Osteoblast (primary cell): ENCODE data around the gene NFATC1. TPM values are rescaled to one million over a fixed set of nuclear protein-coding genes. Genes with fewer than 3 reads are reported as not detected.

ENCODE experiments used
- DNase-seq: peaks from one replicate; pipeline ENCODE4 v3.0.0; 2011; ENCODE audit warnings: low spot score, mixed read lengths; ENCODE audit not compliant: insufficient read length; ENCODE audit errors: missing footprints
- H2AFZ ChIP-seq: 2 replicates; pipeline ENCODE4 v1.6.0; 2011; ENCODE audit warnings: mild to moderate bottlenecking, low read length
- H3K27ac ChIP-seq: 2 replicates; pipeline ENCODE4 v1.5.1; 2011; ENCODE audit warnings: mild to moderate bottlenecking, low read depth, low read length, moderate library complexity
- H3K27me3 ChIP-seq: 2 replicates; pipeline ENCODE4 v1.6.0; 2012; ENCODE audit warnings: mild to moderate bottlenecking, control low read depth, inconsistent platforms, low read length, moderate library complexity; ENCODE audit not compliant: insufficient read depth
- H3K36me3 ChIP-seq: 2 replicates; pipeline ENCODE4 v1.5.1; 2011; ENCODE audit warnings: mild to moderate bottlenecking, low read length, control low read depth, moderate library complexity; ENCODE audit not compliant: insufficient read depth
- H3K4me1 ChIP-seq: 2 replicates; pipeline ENCODE4 v1.5.1; 2011; ENCODE audit warnings: mild to moderate bottlenecking, low read length, control low read depth, moderate library complexity; ENCODE audit not compliant: insufficient read depth
- H3K4me2 ChIP-seq: 2 replicates; pipeline ENCODE4 v1.6.0; 2011; ENCODE audit warnings: mild to moderate bottlenecking, low read length; ENCODE audit not compliant: insufficient read depth
- H3K4me3 ChIP-seq: fragments of 200-600 bp; sonication (generic); 3 replicates; pipeline ENCODE4 v1.5.1; 2012; ENCODE audit warnings: mild to moderate bottlenecking, low read length, inconsistent platforms; ENCODE audit not compliant: insufficient read depth
- H3K79me2 ChIP-seq: 2 replicates; pipeline ENCODE4 v1.6.0; 2012; ENCODE audit warnings: mild to moderate bottlenecking, low read length, control low read depth, inconsistent platforms; ENCODE audit not compliant: insufficient read depth
- H3K9me3 ChIP-seq: 2 replicates; pipeline ENCODE4 v1.5.1; 2011; ENCODE audit warnings: low read depth, low read length, control low read depth
- H4K20me1 ChIP-seq: 2 replicates; pipeline ENCODE4 v1.6.0; 2012; ENCODE audit warnings: mild to moderate bottlenecking, low read length, control low read depth; ENCODE audit not compliant: insufficient read depth
- total RNA-seq: library from RNA; depleted of rRNA; stranded (reverse); fragments of >200 nt; gene quantifications from 2 replicates; pipeline ENCODE4 v1.2.3, GENCODE V29; 2012
- TF ChIP-seq, protein P1 (sequence below): IDR thresholded peaks from 2 replicates; pipeline ENCODE4 v1.5.1; 2011; ENCODE audit warnings: mild to moderate bottlenecking, low read depth, low read length, moderate library complexity; ENCODE audit errors: extremely low read depth

The NFATC1 gene
- total RNA-seq, 1 donor: 6.2 TPM

GRCh38 chr18:79381811-79382311 lies 13.9 kb upstream of the NFATC1 start:
- H4K20me1 ChIP-seq: peaks cover 2% of the 10 kb centered on the region
- H2AFZ ChIP-seq: no peak overlapping the region
- TF ChIP-seq, protein P1, sequence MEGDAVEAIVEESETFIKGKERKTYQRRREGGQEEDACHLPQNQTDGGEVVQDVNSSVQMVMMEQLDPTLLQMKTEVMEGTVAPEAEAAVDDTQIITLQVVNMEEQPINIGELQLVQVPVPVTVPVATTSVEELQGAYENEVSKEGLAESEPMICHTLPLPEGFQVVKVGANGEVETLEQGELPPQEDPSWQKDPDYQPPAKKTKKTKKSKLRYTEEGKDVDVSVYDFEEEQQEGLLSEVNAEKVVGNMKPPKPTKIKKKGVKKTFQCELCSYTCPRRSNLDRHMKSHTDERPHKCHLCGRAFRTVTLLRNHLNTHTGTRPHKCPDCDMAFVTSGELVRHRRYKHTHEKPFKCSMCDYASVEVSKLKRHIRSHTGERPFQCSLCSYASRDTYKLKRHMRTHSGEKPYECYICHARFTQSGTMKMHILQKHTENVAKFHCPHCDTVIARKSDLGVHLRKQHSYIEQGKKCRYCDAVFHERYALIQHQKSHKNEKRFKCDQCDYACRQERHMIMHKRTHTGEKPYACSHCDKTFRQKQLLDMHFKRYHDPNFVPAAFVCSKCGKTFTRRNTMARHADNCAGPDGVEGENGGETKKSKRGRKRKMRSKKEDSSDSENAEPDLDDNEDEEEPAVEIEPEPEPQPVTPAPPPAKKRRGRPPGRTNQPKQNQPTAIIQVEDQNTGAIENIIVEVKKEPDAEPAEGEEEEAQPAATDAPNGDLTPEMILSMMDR: no peak

GRCh38 chr18:79382681-79383387 lies 12.9 kb upstream of the NFATC1 start:
- Histone ChIP-seq H3K79me2 (no peaks in the 10 kb centered on the region), H3K4me3 (no peak overlapping the region), H3K9me3 (no peaks in the 10 kb centered on the region), H3K27me3 (peaks cover 18% of the 10 kb centered on the region), H3K36me3 (no peaks in the 10 kb centered on the region), H2AFZ (no peak overlapping the region), H3K27ac (no peak overlapping the region), H4K20me1 (peaks cover 2% of the 10 kb centered on the region), H3K4me1 (no peaks in the 10 kb centered on the region), H3K4me2 (no peak overlapping the region)
- TF ChIP-seq, protein P1: no peak
- peak; percentile 81 for DNase-seq

More at GRCh38 chr18:79381811-79382311, 13.9 kb upstream of the NFATC1 start:
- Histone ChIP-seq H3K27ac (no peak overlapping the region), H3K4me1 (no peaks in the 10 kb centered on the region), H3K79me2 (no peaks in the 10 kb centered on the region), H3K4me2 (no peak overlapping the region), H3K36me3 (no peaks in the 10 kb centered on the region), H3K27me3 (peaks cover 15% of the 10 kb centered on the region), H3K9me3 (no peaks in the 10 kb centered on the region), H3K4me3 (no peak overlapping the region)
- peak; percentile 75 for DNase-seq

DNA sequence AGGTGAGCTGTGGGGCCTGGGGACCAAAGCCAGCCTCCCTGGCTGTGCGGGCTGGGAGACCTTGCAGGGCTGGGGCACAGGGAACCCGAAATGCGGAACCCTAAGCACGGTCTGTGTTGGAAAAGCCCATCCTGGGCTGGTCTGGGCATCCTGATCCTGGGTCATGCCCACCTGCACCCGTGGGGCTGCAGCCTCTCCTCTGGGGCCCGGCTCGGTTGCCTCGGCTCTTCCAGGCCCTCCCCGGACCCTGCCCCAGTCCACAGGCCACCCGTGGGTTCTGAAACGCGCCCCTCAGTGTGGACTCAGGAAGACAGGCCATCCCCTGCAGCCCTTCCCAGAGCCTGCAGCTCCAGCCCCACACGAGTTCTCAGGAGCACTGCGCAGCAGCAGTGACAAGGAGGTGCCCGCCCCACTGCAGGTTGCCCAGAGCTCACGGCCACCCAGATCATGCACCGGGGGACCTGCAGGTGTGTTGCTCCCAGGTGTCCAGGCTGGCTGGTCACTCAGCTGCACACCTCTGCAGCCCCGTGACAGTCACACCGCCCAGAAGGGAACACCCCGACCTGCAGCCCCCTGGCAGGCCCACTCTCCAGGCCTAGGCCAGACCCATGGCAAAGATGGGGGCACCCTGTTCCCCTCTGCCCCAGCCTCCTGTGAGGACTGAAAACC lies 12.2 kb upstream of the NFATC1 start:
- H3K79me2 ChIP-seq: no peaks in the 10 kb centered on the region
- no peak overlapping the region for H3K4me2 ChIP-seq
- peak; percentile 72 for DNase-seq
- TF ChIP-seq, protein P1: no peak
- peaks cover 24% of the 10 kb centered on the region for H3K27me3 ChIP-seq
- H3K36me3 ChIP-seq: no peaks in the 10 kb centered on the region
- no peaks in the 10 kb centered on the region for H3K4me1 ChIP-seq
- H2AFZ ChIP-seq: no peak overlapping the region
- no peak overlapping the region for H3K27ac ChIP-seq
- peaks cover 2% of the 10 kb centered on the region for H4K20me1 ChIP-seq
- no peaks in the 10 kb centered on the region for H3K9me3 ChIP-seq
- H3K4me3 ChIP-seq: no peak overlapping the region
